GM19351 (cell line): Measurements from ENCODE around the gene KLF15.

Source experiments
- ATAC-seq: cut with Tn5 transposase; IDR thresholded peaks from one replicate; pipeline ENCODE4 v1.9.1; 2021; ENCODE audit warnings: mild to moderate bottlenecking, moderate library complexity; ENCODE audit not compliant: unreplicated experiment

The KLF15 gene

DNA sequence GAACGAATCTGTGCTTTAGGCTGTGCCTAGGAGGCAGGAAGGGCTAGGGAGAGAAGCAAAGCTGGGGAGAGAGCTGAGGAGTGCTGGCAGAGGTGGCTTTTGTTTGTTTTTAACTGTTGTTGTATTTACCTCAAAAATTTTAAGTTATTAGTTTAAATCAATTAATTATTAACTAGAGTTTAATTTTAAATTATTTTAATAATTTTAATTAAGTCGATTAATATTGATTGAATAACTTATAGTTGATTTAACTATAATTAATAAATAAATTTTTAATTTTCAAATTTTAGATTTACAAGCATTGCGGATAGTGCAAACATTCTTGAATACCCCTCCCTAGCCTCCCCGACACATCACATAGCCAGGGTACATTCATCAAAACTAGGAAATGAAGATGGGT is 30.6 kb downstream of the KLF15 start:
- no peak for ATAC-seq

DNA sequence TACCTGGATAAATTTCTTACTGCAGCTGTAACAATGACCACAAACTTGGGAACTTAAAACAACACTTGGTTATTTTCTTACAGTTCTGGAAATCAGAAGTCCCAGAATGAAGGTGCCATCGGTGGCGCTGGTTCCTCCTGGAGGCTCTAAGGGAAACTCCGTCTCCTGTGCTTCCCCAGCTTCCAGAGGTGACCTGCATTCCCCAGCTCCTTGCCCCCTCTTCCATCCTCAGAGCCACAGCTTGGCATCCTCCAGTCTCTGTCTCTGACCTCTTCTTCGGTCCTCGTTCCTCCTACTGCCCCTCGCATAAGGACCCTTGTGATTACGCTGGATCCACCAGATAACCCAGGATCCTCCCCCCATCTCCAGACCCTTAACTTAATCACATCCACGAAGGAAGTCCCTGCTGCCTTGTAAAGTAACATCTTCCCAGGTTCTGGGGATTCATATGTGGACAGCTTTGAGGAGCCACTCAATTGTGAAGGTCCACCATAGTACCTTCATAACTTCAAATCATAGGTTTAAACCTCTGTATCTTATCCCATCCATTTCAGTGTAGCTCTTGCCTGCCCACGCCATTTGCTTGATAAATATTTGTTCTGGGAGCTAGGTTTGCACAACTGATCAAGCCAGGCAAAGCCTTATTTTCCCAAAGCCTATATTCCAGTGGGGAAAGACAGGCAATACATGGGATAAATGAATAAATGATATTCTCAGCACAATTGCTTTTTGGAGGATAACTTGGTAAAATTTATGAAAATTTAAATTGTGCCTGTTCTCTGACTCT is 34.8 kb downstream of the KLF15 start:
- no peak for ATAC-seq

DNA sequence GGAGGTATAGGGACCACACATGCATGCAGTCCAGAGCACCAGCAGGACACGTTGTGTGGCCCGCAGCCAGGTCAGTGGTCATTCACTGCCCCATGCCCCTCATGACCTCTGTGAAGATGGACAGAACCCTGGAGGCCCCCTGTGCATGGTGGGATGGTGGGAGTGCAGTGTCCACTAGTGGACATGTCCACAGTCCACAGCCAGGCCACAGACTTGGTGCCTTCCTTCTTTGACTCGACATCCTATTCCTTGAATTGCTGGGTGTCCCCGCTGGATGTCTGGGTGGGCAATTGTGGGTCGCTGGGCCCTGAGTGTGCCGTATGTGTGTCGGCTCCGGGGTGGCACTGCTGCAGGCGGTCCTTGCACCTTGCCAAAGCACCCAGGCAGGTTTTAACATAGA is 35.7 kb downstream of the KLF15 start:
- no peak for ATAC-seq

DNA sequence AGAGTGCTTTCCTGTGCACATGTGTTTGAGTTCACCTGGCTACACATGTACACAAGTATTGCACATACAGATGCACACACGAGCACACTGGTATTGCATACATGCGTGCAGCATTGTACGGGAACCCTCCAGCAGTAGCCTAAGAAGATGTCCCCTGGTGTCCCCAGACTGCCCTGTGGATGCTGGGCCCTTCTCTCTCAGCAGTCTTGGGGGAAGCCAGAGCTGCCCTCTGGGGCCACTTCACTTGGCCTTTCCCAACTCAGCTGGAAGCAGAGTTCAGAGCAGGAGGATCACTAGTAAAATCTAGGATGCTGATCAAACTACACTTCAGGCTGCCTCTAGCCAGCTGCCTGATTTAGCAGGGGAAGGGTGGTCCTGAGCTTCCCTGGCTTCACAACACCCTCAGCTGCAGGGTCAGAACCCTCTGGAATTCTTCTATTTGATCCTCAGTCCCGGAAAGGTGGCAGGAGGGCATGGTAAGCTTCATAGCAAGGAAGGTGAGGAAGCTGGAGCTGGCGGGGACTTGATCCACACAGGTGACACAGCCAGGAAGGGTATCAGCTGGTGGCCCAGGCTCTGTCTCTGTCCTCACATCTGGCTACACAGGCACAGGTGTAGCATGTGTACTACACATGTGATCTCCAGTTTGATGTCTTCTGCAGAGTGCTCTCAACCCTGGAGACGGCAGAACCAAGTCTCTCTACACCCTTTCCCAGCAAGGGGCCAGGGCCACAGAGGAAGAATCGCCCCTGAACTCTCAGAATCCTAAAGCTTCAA is 36.5 kb downstream of the KLF15 start:
- ATAC-seq = no peak

- ATAC-seq = no peak
Measured at GRCh38 chr3:126319701-126320295, 37.4 kb downstream of the KLF15 start.

DNA sequence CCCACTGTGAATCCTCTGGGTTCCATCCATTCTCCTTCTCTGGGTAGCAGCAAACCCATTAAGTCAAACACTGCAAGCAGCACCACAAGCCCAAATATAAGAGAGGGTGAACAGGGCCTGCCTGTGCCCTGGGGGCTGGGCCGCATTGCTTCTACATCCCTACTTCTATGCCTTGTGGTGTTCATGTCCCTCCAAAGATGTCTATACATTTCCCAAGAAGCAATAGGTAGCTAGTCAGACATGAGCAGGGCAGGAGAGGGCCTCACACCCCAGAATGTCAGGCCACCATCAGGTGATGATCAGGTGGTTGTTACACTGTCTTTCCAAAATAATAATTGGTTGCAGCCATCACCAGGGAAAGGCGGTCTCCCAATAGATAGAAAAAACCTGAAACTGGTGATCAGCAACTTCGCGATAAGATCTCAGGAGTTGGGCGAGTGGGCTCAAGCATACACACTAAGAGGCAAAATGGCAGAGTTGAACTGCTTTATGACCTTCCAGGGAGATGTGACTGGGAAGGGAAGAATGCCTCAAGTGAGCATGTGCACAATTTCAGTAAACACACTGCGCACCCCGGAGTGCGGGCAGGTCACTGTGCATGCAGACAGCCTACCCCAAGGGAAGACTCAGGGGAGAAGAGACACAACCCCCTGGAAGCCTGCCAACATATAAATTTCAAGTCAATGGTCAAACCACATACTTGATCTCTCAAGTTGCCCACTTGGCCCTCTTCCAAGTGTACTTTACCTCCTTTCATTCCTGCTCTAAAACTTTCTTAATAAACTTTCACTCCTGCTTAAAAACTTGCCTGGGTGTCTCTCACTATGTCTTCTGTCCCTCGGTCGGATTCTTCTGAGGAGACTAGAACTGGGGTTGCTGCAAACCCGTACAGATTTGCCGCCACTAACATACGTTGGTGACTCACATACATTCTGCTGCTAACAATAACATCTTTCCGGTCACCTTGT is 39.9 kb downstream of the KLF15 start:
- no peak for ATAC-seq

DNA sequence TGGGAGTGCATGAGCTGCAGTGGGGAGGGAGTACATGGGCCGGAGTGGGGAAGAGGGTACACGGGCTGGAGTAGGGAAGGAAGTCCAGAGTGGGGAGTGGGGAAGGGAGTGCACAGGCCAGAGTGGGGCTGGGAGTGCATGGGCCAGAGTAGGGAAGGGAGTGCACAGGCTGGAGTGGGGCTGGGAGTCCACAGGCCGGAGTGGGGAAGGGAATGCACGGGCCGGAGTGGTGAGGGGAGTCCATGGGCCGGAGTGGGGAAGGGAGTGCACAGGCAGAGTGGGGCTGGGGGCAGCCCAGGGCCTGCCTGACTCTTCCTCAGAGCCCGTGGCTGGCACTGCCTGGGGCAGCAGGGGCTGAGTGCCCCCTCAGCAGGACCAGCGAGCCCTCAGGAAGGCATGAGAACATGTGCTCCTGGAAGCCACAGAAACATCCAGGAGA is 40.7 kb downstream of the KLF15 start:
- ATAC-seq = no peak

- ATAC-seq = no peak
Measured at GRCh38 chr3:126316031-126316461, 41.2 kb downstream of the KLF15 start.

DNA sequence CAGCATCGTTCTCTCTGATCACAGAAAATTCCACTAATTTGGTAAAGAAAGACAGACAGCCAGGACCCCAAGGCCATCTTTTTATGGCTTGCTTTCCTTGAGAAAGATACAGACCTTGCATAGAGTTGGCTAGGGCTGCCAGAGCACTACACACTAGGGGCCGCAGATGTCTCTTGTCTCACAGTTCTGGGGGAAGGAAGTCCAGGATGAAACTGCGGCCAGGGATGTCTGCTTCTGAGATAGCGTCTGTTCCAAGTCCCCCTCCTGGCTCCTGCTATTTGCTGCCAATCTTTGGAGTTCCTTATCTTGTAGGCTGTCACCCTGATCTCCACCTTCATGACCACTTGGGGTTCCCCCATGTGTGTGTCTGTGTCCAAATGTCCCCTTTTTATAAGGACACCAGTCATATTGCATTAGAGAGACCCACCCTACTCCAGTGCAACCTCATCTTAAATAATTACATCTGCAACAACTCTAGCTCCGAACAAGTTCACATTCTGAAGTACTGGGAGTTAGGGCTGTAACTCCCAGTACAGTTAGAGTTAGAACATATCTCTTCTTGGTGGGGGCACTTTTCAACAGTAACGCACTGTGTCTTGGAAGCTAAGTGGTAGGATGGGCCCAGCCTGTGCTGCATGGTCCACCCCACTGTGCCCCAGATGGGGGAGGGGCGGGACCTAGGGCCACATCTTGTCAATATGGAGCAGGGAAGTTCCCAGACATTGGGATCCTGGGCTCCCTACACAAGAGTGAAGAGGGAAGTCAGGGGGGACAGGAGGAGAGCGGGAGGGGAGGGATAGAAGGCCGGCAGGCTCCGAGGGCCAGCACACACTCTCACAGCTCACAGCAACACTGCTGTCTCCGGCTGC is 42.2 kb downstream of the KLF15 start:
- ATAC-seq = no peak

- no peak for ATAC-seq
Measured at GRCh38 chr3:126314305-126314789, 42.9 kb downstream of the KLF15 start.

- no peak for ATAC-seq
Measured at GRCh38 chr3:126313580-126314304, 43.5 kb downstream of the KLF15 start.

GRCh38 chr3:126313166-126313565 is 44.0 kb downstream of the KLF15 start:
- ATAC-seq = no peak

DNA sequence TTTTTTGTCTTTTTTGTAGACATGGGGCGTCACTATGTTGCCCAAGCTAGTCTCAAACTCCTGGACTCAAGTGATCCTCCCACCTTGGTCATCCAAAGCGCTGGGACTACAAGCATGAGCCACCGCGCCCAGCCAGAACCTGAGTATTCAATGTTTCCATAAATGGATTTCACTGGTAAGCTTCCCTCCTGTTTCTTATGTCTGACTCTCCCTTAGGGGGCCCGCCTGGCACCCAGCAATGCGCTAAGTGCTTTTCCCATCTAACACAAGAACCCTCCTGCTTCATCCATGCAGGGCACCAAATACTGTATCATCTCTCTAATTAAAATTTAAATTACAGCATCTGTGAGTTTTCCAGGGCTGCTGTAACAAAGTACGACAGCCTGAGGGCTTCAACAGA is 44.9 kb downstream of the KLF15 start:
- ATAC-seq = no peak

- no peak for ATAC-seq
Measured at GRCh38 chr3:126311338-126311978, 45.8 kb downstream of the KLF15 start.

DNA sequence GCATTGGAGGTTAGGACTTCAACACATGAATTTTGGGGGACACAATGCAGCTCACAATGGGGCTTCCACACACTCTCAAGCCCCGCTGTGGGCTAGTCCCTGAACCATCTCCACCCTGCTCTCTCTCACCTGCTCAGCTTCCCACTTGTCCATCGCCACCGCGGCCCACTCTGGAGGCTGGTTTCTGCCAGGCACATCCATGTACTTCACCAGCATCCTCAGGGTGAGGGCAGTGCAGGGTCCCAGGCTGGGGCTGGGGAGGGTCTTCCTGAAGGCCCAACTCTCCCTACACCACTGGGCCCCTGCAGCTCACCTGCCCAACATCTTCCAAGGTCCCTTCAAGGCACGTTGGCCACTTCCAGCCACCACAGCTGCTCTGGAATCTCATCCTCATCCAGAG is 46.4 kb downstream of the KLF15 start:
- ATAC-seq = no peak

DNA sequence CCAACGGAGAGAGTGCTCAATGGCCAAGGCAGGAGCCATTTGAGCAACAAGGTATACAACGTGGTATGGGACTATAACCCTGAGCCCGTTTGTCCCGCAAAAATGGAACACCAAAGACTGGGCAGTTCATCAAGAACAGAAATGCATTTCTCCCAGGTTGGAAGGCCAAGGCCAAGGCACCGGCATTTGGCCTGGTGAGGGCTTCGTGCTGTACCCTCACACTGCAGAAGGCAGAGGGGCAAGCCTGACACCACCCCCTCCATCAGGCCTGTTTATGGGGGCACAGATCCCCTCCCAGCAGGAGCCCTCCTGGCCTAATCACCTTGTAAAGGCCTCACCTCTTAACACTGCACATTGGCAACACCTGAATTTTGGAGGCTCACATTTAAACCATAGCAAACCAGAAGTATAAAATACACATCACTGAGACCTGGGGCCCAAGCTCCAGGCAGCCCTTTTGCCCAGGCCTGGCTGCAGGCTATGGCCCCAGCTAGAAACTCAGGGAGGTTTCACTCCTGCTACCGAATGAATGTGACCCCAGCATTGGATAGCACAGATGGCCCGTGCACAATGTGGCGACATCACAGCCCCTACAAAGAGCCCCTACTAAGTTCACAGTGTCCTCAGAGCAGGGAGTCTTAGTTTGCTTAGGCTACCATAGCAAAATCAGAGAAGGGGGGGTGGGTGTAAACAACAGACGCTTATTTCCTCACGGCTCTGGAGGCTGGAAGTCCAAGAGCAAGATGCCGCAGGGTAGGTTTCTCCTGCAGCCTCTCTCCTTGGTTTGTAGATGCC is 47.1 kb downstream of the KLF15 start:
- no peak for ATAC-seq

GRCh38 chr3:126309165-126309564 is 48.0 kb downstream of the KLF15 start:
- ATAC-seq = no peak
